PC-3 (cell line): ENCODE results near the gene ANGPTL8. TPM values are rescaled to one million over a fixed set of nuclear protein-coding genes. Genes with fewer than 3 reads are reported as not detected.
A peak's percentile ranks its signal among the peaks of the same experiment; 100 is the strongest.

Source experiments
- ATAC-seq: fragments of 200-7000 bp; cut with Tn5 transposase; 2 replicates; pipeline ENCODE4 v1.9.1; 2020; ENCODE audit warnings: mild to moderate bottlenecking, moderate library complexity
- BruUV-seq: library from RNA; stranded (reverse); fragments of 400-500 nt; replicated peaks from 2 replicates; lab custom pipeline; 2021; lab: Mats Ljungman, UMichigan
- CTCF ChIA-PET: fragments of 300-600 bp; sonication (Branson Sonifier 250); formaldehyde crosslinking; loops from one replicate; lab custom pipeline; 2022; ENCODE audit warnings: antibody characterized with exemption; lab: Charles Lee
- POLR2A ChIA-PET: fragments of 300-600 bp; sonication (Branson Sonifier 250); formaldehyde crosslinking; loops from one replicate; lab custom pipeline; 2022; ENCODE audit warnings: antibody characterized with exemption; ENCODE audit not compliant: unreplicated experiment; lab: Charles Lee
- DNase-seq: peaks from one replicate; pipeline ENCODE4 v3.0.0-alpha.2; 2015
- H2AFZ ChIP-seq: fragments of 300-600 bp; sonication (generic); 2 replicates; pipeline ENCODE4 v1.6.0; 2016; ENCODE audit warnings: antibody characterized with exemption, low read length
- H3F3A ChIP-seq: fragments of 300-600 bp; sonication (generic); one replicate; pipeline ENCODE4 v1.6.0; 2017; ENCODE audit warnings: antibody characterized with exemption, low read length, control low read depth, mild to moderate bottlenecking; ENCODE audit not compliant: unreplicated experiment
- H3K27ac ChIP-seq: fragments of 300-600 bp; sonication (generic); 2 replicates; pipeline ENCODE4 v1.5.1; 2016; ENCODE audit warnings: mild to moderate bottlenecking, low read length
- H3K27me3 ChIP-seq: fragments of 300-600 bp; sonication (generic); 2 replicates; pipeline ENCODE4 v1.6.1; 2016; ENCODE audit warnings: low read length, mixed read lengths
- H3K36me3 ChIP-seq: fragments of 300-600 bp; sonication (generic); 2 replicates; pipeline ENCODE4 v1.6.1; 2016; ENCODE audit warnings: low read depth, mixed run types, low read length, mixed read lengths
- H3K4me1 ChIP-seq: fragments of 300-600 bp; sonication (generic); 2 replicates; pipeline ENCODE4 v1.5.1; 2016; ENCODE audit warnings: low read length; ENCODE audit not compliant: insufficient read depth
- H3K4me2 ChIP-seq: fragments of 300-600 bp; sonication (generic); 2 replicates; pipeline ENCODE4 v1.6.0; 2016; ENCODE audit warnings: low read length
- H3K4me3 ChIP-seq: fragments of 300-600 bp; sonication (generic); 2 replicates; pipeline ENCODE4 v1.5.1; 2016; ENCODE audit warnings: mild to moderate bottlenecking, low read length, mixed read lengths
- H3K79me2 ChIP-seq: fragments of 300-600 bp; sonication (generic); 2 replicates; pipeline ENCODE4 v1.6.1; 2017; ENCODE audit warnings: low read length, mixed read lengths
- H3K9ac ChIP-seq: fragments of 300-600 bp; sonication (generic); 2 replicates; pipeline ENCODE4 v1.6.0; 2016; ENCODE audit warnings: mild to moderate bottlenecking, low read length
- H3K9me2 ChIP-seq: fragments of 300-600 bp; sonication (generic); replicated peaks from 2 replicates; pipeline ENCODE4 v1.6.1; 2016; ENCODE audit warnings: mixed run types, low read length, mixed read lengths
- H3K9me3 ChIP-seq: fragments of 300-600 bp; sonication (generic); 2 replicates; pipeline ENCODE4 v1.6.1; 2016; ENCODE audit warnings: low read length, mixed read lengths
- H4K20me1 ChIP-seq: fragments of 300-600 bp; sonication (generic); 2 replicates; pipeline ENCODE4 v1.6.1; 2016; ENCODE audit warnings: low read length, mixed read lengths
- CTCF ChIP-seq: fragments of 300-600 bp; sonication (generic); conservative IDR thresholded peaks from 2 replicates; pipeline ENCODE4 v1.5.1; 2017; ENCODE audit warnings: antibody characterized with exemption, low read depth, mild to moderate bottlenecking, low read length
- EZH2 ChIP-seq: fragments of 300-600 bp; sonication (generic); IDR thresholded peaks from one replicate; pipeline ENCODE4 v1.6.1; 2017; ENCODE audit warnings: antibody characterized with exemption, mild to moderate bottlenecking, low read length; ENCODE audit not compliant: unreplicated experiment
- EZH2phosphoT487 ChIP-seq: fragments of 300-600 bp; sonication (generic); IDR thresholded peaks from 2 replicates; pipeline ENCODE4 v1.6.1; 2018; ENCODE audit warnings: mild to moderate bottlenecking, antibody characterized with exemption, low read length, borderline replicate concordance
- intact Hi-C: fragments of 100-400 bp; cut with micrococcal nuclease; formaldehyde crosslinking; loops from 2 replicates; pipeline ENCODE4 v1.9.0; 2023
- total RNA-seq: library from RNA; depleted of rRNA; stranded (reverse); fragments of >200 nt; gene quantifications from 2 replicates; pipeline ENCODE4 v1.2.3, GENCODE V29; 2014

Gene ANGPTL8
- total RNA-seq, 1 experiment from 2014 or later = not detected

- TF ChIP-seq EZH2 = no peak
- TF ChIP-seq CTCF = no peak
- ATAC-seq (no peak), DNase-seq (peak; percentile 24)
- Histone ChIP-seq H3K4me3 (no peak overlapping the region), H3K9me3 (no peaks in the 10 kb centered on the region), H3K9ac (no peak overlapping the region), H2AFZ (no peak overlapping the region), H3K27me3 (no peaks in the 10 kb centered on the region), H3K27ac (no peak overlapping the region), H3K4me2 (no peak overlapping the region), H3K79me2 (no peaks in the 10 kb centered on the region), H3K9me2 (no peaks in the 10 kb centered on the region), H3K36me3 (peaks cover 7% of the 10 kb centered on the region; the same call in 1 of the 2 replicates), H3F3A (no peaks in the 10 kb centered on the region), H4K20me1 (no peaks in the 10 kb centered on the region), H3K4me1 (0 out of 2 replicates have a peak, but pooled peaks cover 3% of the 10 kb centered on the region)
- CTCF ChIA-PET = no interaction called here
- intact Hi-C loops = no loop called here
- no TSS peak for BruUV-seq
- POLR2A ChIA-PET = no interaction called here
Observed at GRCh38 chr19:11244846-11245589, 5.6 kb downstream of the ANGPTL8 start.

DNA sequence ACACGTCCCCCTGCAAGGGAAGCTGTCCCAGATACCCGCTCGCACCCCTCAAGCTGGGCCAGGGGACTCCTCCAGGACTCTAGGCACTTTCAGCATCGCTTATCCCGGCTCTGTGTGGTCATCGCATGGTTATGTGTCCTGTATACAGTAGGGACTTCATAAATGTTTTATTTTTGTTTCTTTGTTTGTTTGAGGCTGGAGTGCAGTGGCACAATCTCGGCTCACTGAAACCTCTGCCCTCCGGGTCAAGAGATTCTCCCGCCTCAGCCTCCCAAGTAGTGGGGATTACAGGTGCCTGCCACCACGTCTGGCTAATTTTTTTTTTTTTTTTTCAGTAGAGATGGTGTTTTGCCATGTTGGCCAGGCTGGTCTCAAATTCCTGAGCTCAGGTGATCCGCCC, 7.5 kb downstream of the ANGPTL8 start:
- Histone ChIP-seq H3K4me2 (no peak overlapping the region), H3F3A (no peaks in the 10 kb centered on the region), H3K79me2 (no peaks in the 10 kb centered on the region), H3K4me3 (no peak overlapping the region), H3K9me2 (no peaks in the 10 kb centered on the region), H3K36me3 (peaks cover 12% of the 10 kb centered on the region), H2AFZ (no peak overlapping the region), H3K9ac (no peak overlapping the region), H4K20me1 (no peaks in the 10 kb centered on the region), H3K4me1 (0 out of 2 replicates have a peak, but pooled peaks cover 3% of the 10 kb centered on the region), H3K9me3 (no peaks in the 10 kb centered on the region), H3K27me3 (no peaks in the 10 kb centered on the region), H3K27ac (no peak overlapping the region)
- no TSS peak for BruUV-seq
- no peak for ATAC-seq
- no peak for DNase-seq
- POLR2A ChIA-PET = interaction anchor here (0.6 kb wide), 1 partner anchor 24 kb away, joined by 6 read pairs; no protein-coding TSS in a partner anchor
- no peak for TF ChIP-seq EZH2
- TF ChIP-seq EZH2phosphoT487 = no peak
- no peak for TF ChIP-seq CTCF
- intact Hi-C loops = no loop called here
- CTCF ChIA-PET = interaction anchor here (0.6 kb wide), 1 partner anchor 382 kb away, joined by 3 read pairs; no protein-coding TSS in a partner anchor

GRCh38 chr19:11247391-11247790, 8.0 kb downstream of the ANGPTL8 start:
- H3K9me3 ChIP-seq = no peaks in the 10 kb centered on the region
- TF ChIP-seq EZH2 (no peak), CTCF (no peak), EZH2phosphoT487 (no peak)
- DNase-seq (no peak), ATAC-seq (no peak)
- CTCF ChIA-PET = interaction anchor here (0.6 kb wide), 1 partner anchor 383 kb away, joined by 3 read pairs; no protein-coding TSS in a partner anchor
- H3K4me1 ChIP-seq = 0 out of 2 replicates have a peak, but pooled peaks cover 3% of the 10 kb centered on the region
- no peak overlapping the region for H3K4me2 ChIP-seq
- no peaks in the 10 kb centered on the region for H3K27me3 ChIP-seq
- no peaks in the 10 kb centered on the region for H3K79me2 ChIP-seq
- intact Hi-C loops = no loop called here
- no peak overlapping the region for H3K4me3 ChIP-seq
- no peak overlapping the region for H3K9ac ChIP-seq
- H2AFZ ChIP-seq = no peak overlapping the region
- no peaks in the 10 kb centered on the region for H3K9me2 ChIP-seq
- peaks cover 13% of the 10 kb centered on the region for H3K36me3 ChIP-seq
- POLR2A ChIA-PET = no interaction called here
- no TSS peak for BruUV-seq
- no peaks in the 10 kb centered on the region for H3F3A ChIP-seq
- H4K20me1 ChIP-seq = no peaks in the 10 kb centered on the region
- no peak overlapping the region for H3K27ac ChIP-seq
